ENCODE data around the gene MAP6D1. TPM values are rescaled to one million over a fixed set of nuclear protein-coding genes. Genes with fewer than 3 reads are reported as not detected.

The MAP6D1 gene
- total RNA-seq, 2 experiments from 2014 or later: 0.88 to 1.1 TPM

DNA sequence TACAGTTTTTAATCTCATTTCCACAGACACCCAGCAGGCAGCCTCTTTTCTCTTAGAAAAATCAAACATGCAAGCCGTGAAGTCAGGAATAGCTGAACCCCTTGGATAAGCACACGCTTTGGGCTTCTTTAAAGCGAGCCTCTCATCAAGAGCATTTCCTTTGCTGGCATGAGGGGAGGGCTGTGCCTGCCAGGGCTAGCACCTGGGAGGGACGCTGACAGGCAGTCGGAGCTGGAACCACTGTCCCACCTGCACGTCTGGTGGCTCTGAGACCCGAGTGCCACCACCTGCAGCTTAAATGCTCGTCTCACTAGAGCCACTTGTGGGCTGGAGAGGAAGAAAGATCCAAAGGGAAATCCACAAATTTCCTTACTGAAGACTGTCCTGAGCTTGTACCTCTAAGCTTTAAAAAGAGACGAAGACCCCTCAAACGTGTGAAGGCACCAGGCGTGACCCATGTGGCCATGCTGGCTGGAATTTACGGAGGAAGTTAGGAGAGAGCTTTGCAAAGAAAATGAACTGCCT, 9.4 kb downstream of the MAP6D1 start:
- no peaks in the 10 kb centered on the region for H3K9me3 ChIP-seq (ENCODE audit: low read length)
- ChIA-PET CTCF (ENCODE audit: unreplicated experiment) (interaction anchor here (0.6 kb wide), 1 partner anchor 361 kb away, joined by 3 read pairs; no protein-coding TSS in a partner anchor), POLR2A (interaction anchor here (0.5 to 1.5 kb wide), 8 partner anchors 13 to 348 kb away, joined by 3 to 10 read pairs (median 3); no protein-coding TSS in a partner anchor)
- peak overlapping the region; percentile 1; the same call in 1 of the 2 replicates for H2AFZ ChIP-seq (ENCODE audit: low read length)
- H3K79me2 ChIP-seq (ENCODE audit: insufficient read depth, low read depth, low read length): no peaks in the 10 kb centered on the region
- no TSS peak for BruUV-seq (replicated peaks)
- no peaks in the 10 kb centered on the region for H4K20me1 ChIP-seq (ENCODE audit: insufficient read depth, low read length)
- intact Hi-C loops (cut with micrococcal nuclease; ENCODE audit: unreplicated experiment): loop anchor here (5.0 kb wide), 1 partner anchor 349 kb away; no protein-coding TSS in a partner anchor
- peaks cover 18% of the 10 kb centered on the region; the same call in 1 of the 2 replicates for H3K36me3 ChIP-seq (ENCODE audit: insufficient read depth, low read length)
- H3K27ac ChIP-seq (ENCODE audit: low read depth, low read length, poor library complexity, severe bottlenecking): peak overlapping the region; percentile 71
- DNase-seq (ENCODE audit: low spot score): peak; percentile 66
- TF ChIP-seq CTCF (conservative IDR thresholded peaks at IDR 0.05; ENCODE audit: low read length) (no peak), EZH2phosphoT487 (IDR thresholded peaks at IDR 0.05; ENCODE audit: borderline replicate concordance, low read depth, low read length) (no peak)
- peaks cover 24% of the 10 kb centered on the region for H3K4me1 ChIP-seq (ENCODE audit: insufficient read depth, low read length, poor library complexity, severe bottlenecking)
- H3K4me3 ChIP-seq (ENCODE audit: low read depth, low read length, poor library complexity, severe bottlenecking): peak overlapping the region; percentile 33
- H3K9me2 ChIP-seq (ENCODE audit: insufficient read depth, low read length): no peaks in the 10 kb centered on the region
- peak overlapping the region; percentile 61 for H3K4me2 ChIP-seq (ENCODE audit: low read length)

- Histone ChIP-seq H3K4me3 (ENCODE audit: low read depth, low read length, poor library complexity, severe bottlenecking) (peak overlapping the region; percentile 33), H3K4me1 (ENCODE audit: insufficient read depth, low read length, poor library complexity, severe bottlenecking) (peaks cover 24% of the 10 kb centered on the region), H2AFZ (ENCODE audit: low read length) (peak overlapping the region; percentile 1; the same call in 1 of the 2 replicates), H3K36me3 (ENCODE audit: insufficient read depth, low read length) (peaks cover 22% of the 10 kb centered on the region), H3K4me2 (ENCODE audit: low read length) (peak overlapping the region; percentile 61), H3K79me2 (ENCODE audit: insufficient read depth, low read depth, low read length) (no peaks in the 10 kb centered on the region), H4K20me1 (ENCODE audit: insufficient read depth, low read length) (no peaks in the 10 kb centered on the region), H3K27ac (ENCODE audit: low read depth, low read length, poor library complexity, severe bottlenecking) (peak overlapping the region; percentile 71), H3K9me3 (ENCODE audit: low read length) (no peaks in the 10 kb centered on the region), H3K9me2 (ENCODE audit: insufficient read depth, low read length) (no peaks in the 10 kb centered on the region)
- intact Hi-C loops (cut with micrococcal nuclease; ENCODE audit: unreplicated experiment): loop anchor here (5.0 kb wide), 1 partner anchor 348 kb away; no protein-coding TSS in a partner anchor
- CTCF ChIA-PET (ENCODE audit: unreplicated experiment): interaction anchor here (0.6 kb wide), 1 partner anchor 361 kb away, joined by 3 read pairs; no protein-coding TSS in a partner anchor
- no peak for TF ChIP-seq CTCF (conservative IDR thresholded peaks at IDR 0.05; ENCODE audit: low read length)
- TF ChIP-seq EZH2phosphoT487 (IDR thresholded peaks at IDR 0.05; ENCODE audit: borderline replicate concordance, low read depth, low read length): no peak
- POLR2A ChIA-PET: interaction anchor here (0.6 to 1.3 kb wide), 6 partner anchors 14 to 356 kb away, joined by 3 to 10 read pairs (median 4); no protein-coding TSS in a partner anchor
- peak; percentile 64 for DNase-seq (ENCODE audit: low spot score)
- no TSS peak for BruUV-seq (replicated peaks)
These were observed 9.8 kb downstream of the MAP6D1 start for GRCh38 chr3:183815563-183815940.

GRCh38 chr3:183814240-183814639, 11.1 kb downstream of the MAP6D1 start:
- H3K9me3 ChIP-seq (ENCODE audit: low read length): no peaks in the 10 kb centered on the region
- CTCF ChIA-PET (ENCODE audit: unreplicated experiment): no interaction called here
- no TSS peak for BruUV-seq (replicated peaks)
- no peak for DNase-seq (ENCODE audit: low spot score)
- no peaks in the 10 kb centered on the region for H4K20me1 ChIP-seq (ENCODE audit: insufficient read depth, low read length)
- no peaks in the 10 kb centered on the region for H3K79me2 ChIP-seq (ENCODE audit: insufficient read depth, low read depth, low read length)
- H3K4me2 ChIP-seq (ENCODE audit: low read length): no peak overlapping the region
- TF ChIP-seq EZH2phosphoT487 (IDR thresholded peaks at IDR 0.05; ENCODE audit: borderline replicate concordance, low read depth, low read length) (no peak), CTCF (conservative IDR thresholded peaks at IDR 0.05; ENCODE audit: low read length) (no peak)
- H3K27ac ChIP-seq (ENCODE audit: low read depth, low read length, poor library complexity, severe bottlenecking): no peak overlapping the region
- no peak overlapping the region for H3K4me3 ChIP-seq (ENCODE audit: low read depth, low read length, poor library complexity, severe bottlenecking)
- H3K36me3 ChIP-seq (ENCODE audit: insufficient read depth, low read length): peaks cover 35% of the 10 kb centered on the region
- peaks cover 24% of the 10 kb centered on the region for H3K4me1 ChIP-seq (ENCODE audit: insufficient read depth, low read length, poor library complexity, severe bottlenecking)
- H2AFZ ChIP-seq (ENCODE audit: low read length): no peak overlapping the region
- POLR2A ChIA-PET: interaction anchor here (0.6 to 0.9 kb wide), 2 partner anchors 23 to 471 kb away, joined by 5 to 6 read pairs; no protein-coding TSS in a partner anchor
- H3K9me2 ChIP-seq (ENCODE audit: insufficient read depth, low read length): no peaks in the 10 kb centered on the region
- intact Hi-C loops (cut with micrococcal nuclease; ENCODE audit: unreplicated experiment): no loop called here
